ENCODE measurements around the gene SMPD3.

DNA sequence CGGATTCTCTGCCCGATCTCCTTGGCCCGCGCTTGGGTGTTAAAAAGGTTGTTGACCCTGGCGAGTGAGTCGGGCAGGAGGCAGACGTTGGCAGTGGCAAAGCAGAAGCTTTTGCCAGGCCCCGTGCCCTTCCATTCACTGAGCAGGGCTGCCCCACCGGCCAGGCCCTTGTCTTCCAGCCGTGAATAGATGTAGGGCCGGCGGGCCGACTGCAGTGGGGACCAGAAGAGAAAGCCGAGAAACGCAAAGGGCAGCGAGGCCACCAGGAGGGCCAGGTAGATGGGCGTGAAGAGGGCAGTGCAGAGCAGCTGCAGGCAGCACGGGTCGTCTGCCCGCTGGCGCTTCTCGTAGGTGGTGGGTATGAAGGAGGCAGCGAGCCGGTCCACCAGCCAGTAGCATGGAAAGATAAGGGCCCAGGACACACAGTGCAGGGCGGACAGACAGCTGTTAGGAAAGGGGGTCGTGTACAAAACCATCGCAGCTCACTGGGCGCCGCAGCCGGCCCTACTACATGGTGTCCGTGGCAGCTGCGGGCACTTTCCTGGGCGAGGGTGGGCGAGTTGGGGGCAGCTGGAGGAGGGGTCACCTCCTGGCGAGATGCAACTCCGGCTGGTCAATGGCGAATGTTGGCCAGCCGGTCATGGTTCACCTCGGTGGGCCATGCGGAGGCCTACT lies 76.5 kb downstream of the SMPD3 start:
- TF ChIP-seq CTCF (IDR thresholded peaks at IDR 0.05) (no peak), ZFX (IDR thresholded peaks at IDR 0.05; ENCODE audit: borderline replicate concordance) (no peak)

Data from 22Rv1 (cell line).